Activated CD4-positive, alpha-beta T cell treated with anti-CD3 and anti-CD28 coated beads, Interleukin-2, amount 50 U/mL, for 24 hours (primary cell): ENCODE results near the gene TAPT1.
"Not testable (repeated sequence)": the region's sequence is repeated elsewhere in the genome, so short reads cannot be mapped to it uniquely, and the experiment has no call there.

Experiments used
- DNase-seq, 2 donors: peaks; one replicate each; pipeline ENCODE4 v3.0.0-alpha.2; 2020; ENCODE audit warnings: low read depth in 1 of 2, low spot score in 1 of 2

TAPT1 gene

GRCh38 chr4:16186986-16187385 is 39.3 kb downstream of the TAPT1 start:
- no peak for DNase-seq

- DNase-seq, result no peak
Measured at GRCh38 chr4:16183604-16184003, 42.7 kb downstream of the TAPT1 start.

- no peak for DNase-seq
Measured at GRCh38 chr4:16176621-16177020, 49.6 kb downstream of the TAPT1 start.

- DNase-seq, result no peak
Measured at GRCh38 chr4:16171831-16172230, 54.4 kb downstream of the TAPT1 start.

GRCh38 chr4:16169490-16169889 is 56.8 kb downstream of the TAPT1 start:
- no peak for DNase-seq

- no peak for DNase-seq
Measured at GRCh38 chr4:16168710-16169388, 57.4 kb downstream of the TAPT1 start.

GRCh38 chr4:16168144-16168543 is 58.1 kb downstream of the TAPT1 start:
- no peak for DNase-seq

GRCh38 chr4:16165931-16166330 is 60.3 kb downstream of the TAPT1 start:
- no peak for DNase-seq

- no peak for DNase-seq
Measured at GRCh38 chr4:16162891-16163290, 63.4 kb downstream of the TAPT1 start.

GRCh38 chr4:16161851-16162408 is 64.3 kb downstream of the TAPT1 start:
- DNase-seq, result no peak

GRCh38 chr4:16160457-16160856 is 65.8 kb downstream of the TAPT1 start:
- DNase-seq, result no peak

GRCh38 chr4:16159286-16159685 is 67.0 kb downstream of the TAPT1 start:
- no peak for DNase-seq

- no peak for DNase-seq
Measured at GRCh38 chr4:16158504-16158852, 67.8 kb downstream of the TAPT1 start.

GRCh38 chr4:16157609-16158503 is 68.4 kb downstream of the TAPT1 start:
- no peak for DNase-seq

GRCh38 chr4:16155528-16156169 is 70.6 kb downstream of the TAPT1 start:
- DNase-seq, result no peak

- no peak for DNase-seq
Measured at GRCh38 chr4:16154451-16154850, 71.8 kb downstream of the TAPT1 start.

- no peak for DNase-seq
Measured at GRCh38 chr4:16150716-16151115, 75.6 kb downstream of the TAPT1 start.

- not testable (repeated sequence) for DNase-seq
Measured at GRCh38 chr4:16144913-16145312, 81.4 kb downstream of the TAPT1 start.

- no peak for DNase-seq
Measured at GRCh38 chr4:16142598-16143310, 83.5 kb downstream of the TAPT1 start.

- no peak for DNase-seq
Measured at GRCh38 chr4:16140879-16141249, 85.4 kb downstream of the TAPT1 start.

- DNase-seq, result no peak
Measured at GRCh38 chr4:16140231-16140878, 85.9 kb downstream of the TAPT1 start.
